Tibial nerve (tissue), 4 donors: Measurements from ENCODE around the gene TUBB4B. TPM values are rescaled to one million over a fixed set of nuclear protein-coding genes. Genes with fewer than 3 reads are reported as not detected.

Experiments
- DNase-seq, 2 donors: peaks; one replicate each; pipeline ENCODE4 v3.0.0-alpha.2; 2019; ENCODE audit warnings: low spot score in 2 of 2
- H3K27ac ChIP-seq, 4 donors: fragments of 200-600 bp; sonication (generic) in 3 of 4; one replicate each; pipeline ENCODE4 v1.5.1; 2017 to 2019; ENCODE audit warnings: mild to moderate bottlenecking in 1 of 4
- H3K27me3 ChIP-seq, 2 donors: fragments of 200-600 bp; sonication (generic) in 1 of 2; one replicate each; pipeline versions ENCODE4 v1.5.1 to v1.6.0; 2017 to 2019
- H3K36me3 ChIP-seq, 3 donors: fragments of 200-600 bp; sonication (generic); one replicate each; pipeline ENCODE4 v1.5.1; 2018 to 2019
- H3K4me1 ChIP-seq, 4 donors: fragments of 200-600 bp; sonication (generic) in 3 of 4; one replicate each; pipeline ENCODE4 v1.5.1; 2017 to 2019
- H3K4me3 ChIP-seq, 4 donors: fragments of 200-600 bp; sonication (generic) in 3 of 4; one replicate each; pipeline ENCODE4 v1.5.1; 2017 to 2019; ENCODE audit warnings: mild to moderate bottlenecking in 1 of 4, moderate library complexity in 1 of 4
- H3K9me3 ChIP-seq, 4 donors: fragments of 200-600 bp; sonication (generic) in 3 of 4; one replicate each; pipeline ENCODE4 v1.5.1; 2017 to 2019
- EP300 ChIP-seq, 2 donors: sonication (generic); formaldehyde crosslinking; IDR thresholded peaks; one replicate each; pipeline ENCODE4 v1.6.1; 2017; ENCODE audit warnings: antibody characterized with exemption in 2 of 2, mild to moderate bottlenecking in 1 of 2
- POLR2A ChIP-seq, 2 donors: fragments of 450-650 bp; IDR thresholded peaks; one replicate each; pipeline ENCODE4 v1.6.1; 2017; ENCODE audit warnings: antibody characterized with exemption in 2 of 2, mild to moderate bottlenecking in 2 of 2, moderate library complexity in 2 of 2
- WGBS, 2 donors: methylation state at CpG; one replicate each; pipeline ENCODE4 v1.1.5; 2018; 5-methylcytosine and 5-hydroxymethylcytosine counted together
- total RNA-seq, 4 donors: library from RNA; depleted of rRNA; stranded (reverse); fragments of >200 nt; gene quantifications; one replicate each; pipeline ENCODE4 v1.1.0, GENCODE V29; 2016
- TF ChIP-seq, protein P1 (sequence below), 5 experiments: fragments of 200-600 bp in 3 of 5; fragments of 450-650 bp in 2 of 5; sonication (generic) in 3 of 5; IDR thresholded peaks; one replicate each; pipeline ENCODE4 v1.5.1; 2016 to 2019; ENCODE audit warnings: antibody characterized with exemption in 5 of 5, mild to moderate bottlenecking in 3 of 5, moderate library complexity in 2 of 5

The TUBB4B gene
- total RNA-seq, 4 donors from 2014 or later = 102 to 190 (median 161) TPM

GRCh38 chr9:137198902-137199283 is 42.2 kb upstream of the TUBB4B start:
- H3K4me1 ChIP-seq = peaks cover 7 to 88% (median 37%) of the 10 kb centered on the region in 4 donors
- TF ChIP-seq POLR2A (IDR thresholded peaks at IDR 0.05) (no peak), EP300 (IDR thresholded peaks at IDR 0.05) (no peak)
- TF ChIP-seq, protein P1, sequence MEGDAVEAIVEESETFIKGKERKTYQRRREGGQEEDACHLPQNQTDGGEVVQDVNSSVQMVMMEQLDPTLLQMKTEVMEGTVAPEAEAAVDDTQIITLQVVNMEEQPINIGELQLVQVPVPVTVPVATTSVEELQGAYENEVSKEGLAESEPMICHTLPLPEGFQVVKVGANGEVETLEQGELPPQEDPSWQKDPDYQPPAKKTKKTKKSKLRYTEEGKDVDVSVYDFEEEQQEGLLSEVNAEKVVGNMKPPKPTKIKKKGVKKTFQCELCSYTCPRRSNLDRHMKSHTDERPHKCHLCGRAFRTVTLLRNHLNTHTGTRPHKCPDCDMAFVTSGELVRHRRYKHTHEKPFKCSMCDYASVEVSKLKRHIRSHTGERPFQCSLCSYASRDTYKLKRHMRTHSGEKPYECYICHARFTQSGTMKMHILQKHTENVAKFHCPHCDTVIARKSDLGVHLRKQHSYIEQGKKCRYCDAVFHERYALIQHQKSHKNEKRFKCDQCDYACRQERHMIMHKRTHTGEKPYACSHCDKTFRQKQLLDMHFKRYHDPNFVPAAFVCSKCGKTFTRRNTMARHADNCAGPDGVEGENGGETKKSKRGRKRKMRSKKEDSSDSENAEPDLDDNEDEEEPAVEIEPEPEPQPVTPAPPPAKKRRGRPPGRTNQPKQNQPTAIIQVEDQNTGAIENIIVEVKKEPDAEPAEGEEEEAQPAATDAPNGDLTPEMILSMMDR (IDR thresholded peaks at IDR 0.05) = no peak
- DNase-seq = no peak

DNA sequence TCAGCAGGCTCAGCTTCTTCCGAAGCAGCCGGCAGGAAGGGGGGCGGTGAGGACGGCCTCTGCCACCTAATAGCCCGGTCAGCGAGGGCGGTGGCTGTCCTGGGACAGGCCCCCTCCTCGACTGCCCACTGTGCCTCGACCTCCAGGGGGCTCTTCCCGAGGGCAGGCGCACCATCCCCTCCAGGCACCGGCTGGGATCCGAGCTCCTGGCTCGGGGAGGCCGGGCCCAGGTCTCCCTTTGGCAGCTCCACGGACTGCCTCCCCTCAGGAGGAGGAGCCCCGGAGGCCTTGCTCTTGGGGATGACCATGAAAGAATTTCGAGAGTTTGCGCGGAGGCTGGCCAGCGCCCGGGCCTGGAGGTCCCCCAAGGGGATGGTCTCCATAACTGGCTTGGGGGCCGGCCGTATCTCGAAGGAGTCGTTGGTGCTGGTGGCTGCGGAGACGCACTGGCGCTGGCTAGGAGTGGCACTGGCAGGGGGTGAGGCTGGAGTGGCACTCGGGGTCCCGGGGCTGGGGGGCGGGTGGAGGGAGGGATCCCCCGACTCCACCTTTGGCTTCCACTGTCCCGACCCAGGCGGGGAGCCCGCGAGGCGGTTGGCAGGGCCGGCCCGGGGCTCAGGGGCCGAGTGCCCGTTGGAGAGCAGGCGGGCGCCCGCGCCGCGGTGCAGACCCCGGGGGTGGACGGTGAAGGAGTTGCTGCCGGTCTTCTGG is 41.5 kb upstream of the TUBB4B start:
- H3K4me1 ChIP-seq = peaks cover 13 to 88% (median 44%) of the 10 kb centered on the region in 4 donors

More at GRCh38 chr9:137198902-137199283, 42.2 kb upstream of the TUBB4B start:
- 72 to 85% methylated on average over 4 to 8 of the region's 11 CpGs for WGBS, 2 donors
- no peaks in the 10 kb centered on the region for H3K27me3 ChIP-seq
- no peaks in the 10 kb centered on the region for H3K9me3 ChIP-seq
- H3K27ac ChIP-seq = peak overlapping the region in 2 of 4 donors; percentile 65 to 76
- no peaks in the 10 kb centered on the region for H3K36me3 ChIP-seq
- peak overlapping the region in 1 of 4 donors; percentile 42 for H3K4me3 ChIP-seq

DNA sequence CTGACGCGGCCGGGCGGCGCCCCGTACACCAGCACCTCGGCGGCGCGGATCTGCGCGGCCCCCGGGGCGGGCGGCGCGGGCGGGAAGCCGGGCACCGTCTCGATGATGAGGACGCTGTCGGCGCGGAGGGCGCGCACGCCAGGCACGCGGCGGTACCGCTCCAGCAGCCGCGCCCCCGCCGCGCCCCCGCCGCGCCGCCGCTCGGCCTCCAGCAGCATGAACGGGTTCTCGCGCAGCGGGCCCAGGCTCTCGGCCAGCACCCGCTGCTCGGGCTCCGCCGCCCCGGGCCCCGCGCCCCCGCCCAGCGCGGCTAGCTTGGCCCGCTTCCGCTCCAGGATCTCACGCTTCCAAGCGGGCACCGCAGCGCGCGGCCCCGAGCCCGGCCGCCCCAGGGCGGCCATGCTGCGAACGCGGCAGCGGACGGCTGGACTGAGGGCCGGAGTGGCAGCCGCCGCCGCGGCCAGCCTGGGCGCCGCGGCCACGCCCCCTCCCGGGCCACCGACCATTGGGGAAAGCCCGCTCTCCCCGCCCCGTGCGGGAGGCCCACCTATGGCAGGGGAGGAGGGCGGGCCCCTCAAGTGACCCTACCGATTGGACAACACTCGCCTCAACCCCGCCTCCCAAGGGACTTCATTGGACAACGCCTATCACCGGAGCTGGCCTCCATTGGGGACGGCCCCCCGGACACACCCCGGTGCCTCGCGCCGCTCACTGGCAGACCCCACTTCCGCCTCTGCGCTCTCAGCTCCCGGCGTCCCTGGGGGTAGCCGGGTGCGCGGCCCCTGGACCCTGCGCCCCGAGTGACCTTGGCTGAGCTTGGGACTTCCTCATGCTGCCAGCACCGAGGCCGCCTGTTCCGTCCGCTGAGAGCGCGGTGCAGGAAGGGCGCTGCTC is 40.5 kb upstream of the TUBB4B start, which contains the start of gene TPRN:
TPRN (minus strand) TSS at position 431 of the 894 bp plus-strand sequence; CDS start at position 401, 30 bp downstream.
- H3K9me3 ChIP-seq = no peaks in the 10 kb centered on the region
- peak; percentile 99 for DNase-seq
- no peaks in the 10 kb centered on the region for H3K27me3 ChIP-seq
- peaks cover 13 to 84% (median 48%) of the 10 kb centered on the region in 4 donors for H3K4me1 ChIP-seq
- H3K36me3 ChIP-seq = no peaks in the 10 kb centered on the region
- H3K4me3 ChIP-seq = peak within 1 kb of the TSS; percentile 54 to 72 (median 64)
- peak within 1 kb of the TSS in 3 of 4 donors; percentile 81 to 88 (median 83) for H3K27ac ChIP-seq
- WGBS, 2 donors = 0% methylated on average over 23 to 56 of the region's 118 CpGs
- TF ChIP-seq, protein P1 (IDR thresholded peaks at IDR 0.05) = peak in 1 of 5 experiments; percentile 49
- peak; percentile 46 to 88 for TF ChIP-seq POLR2A (IDR thresholded peaks at IDR 0.05)
- TF ChIP-seq EP300 (IDR thresholded peaks at IDR 0.05) = peak in 1 of 2 donors; percentile 71

More for the DNA sequence above, 41.5 kb upstream of the TUBB4B start:
- Histone ChIP-seq H3K27me3 (no peaks in the 10 kb centered on the region), H3K4me3 (peak overlapping the region; percentile 39 to 72 (median 54)), H3K36me3 (no peaks in the 10 kb centered on the region), H3K27ac (peak overlapping the region in 3 of 4 donors; percentile 48 to 76 (median 65)), H3K9me3 (no peaks in the 10 kb centered on the region)
- DNase-seq = no peak
- 11 to 14% methylated on average over 7 to 30 of the region's 51 CpGs for WGBS, 2 donors
- TF ChIP-seq, protein P1 (IDR thresholded peaks at IDR 0.05) = no peak
- no peak for TF ChIP-seq POLR2A (IDR thresholded peaks at IDR 0.05)
- TF ChIP-seq EP300 (IDR thresholded peaks at IDR 0.05) = no peak

- Histone ChIP-seq H3K9me3 (no peaks in the 10 kb centered on the region), H3K4me1 (peaks cover 13 to 82% (median 54%) of the 10 kb centered on the region in 4 donors), H3K36me3 (no peaks in the 10 kb centered on the region), H3K4me3 (peak overlapping the region; percentile 54 to 72 (median 64)), H3K27ac (peak overlapping the region in 3 of 4 donors; percentile 81 to 88 (median 83)), H3K27me3 (no peaks in the 10 kb centered on the region)
- DNase-seq = no peak
- 11 to 21% methylated on average over 15 to 21 of the region's 23 CpGs for WGBS, 2 donors
- no peak for TF ChIP-seq EP300 (IDR thresholded peaks at IDR 0.05)
- TF ChIP-seq POLR2A (IDR thresholded peaks at IDR 0.05) = no peak
- TF ChIP-seq, protein P1 (IDR thresholded peaks at IDR 0.05) = no peak
These were observed 39.8 kb upstream of the TUBB4B start for GRCh38 chr9:137201205-137201868.
